Amygdala (tissue), 56 donors: ENCODE results near the gene SLC6A6.

Experiments used
- DNase-seq, 56 donors: peaks; one replicate each; lab custom pipeline; 2025; lab: John Stamatoyannopoulos, UW

The SLC6A6 gene

DNA sequence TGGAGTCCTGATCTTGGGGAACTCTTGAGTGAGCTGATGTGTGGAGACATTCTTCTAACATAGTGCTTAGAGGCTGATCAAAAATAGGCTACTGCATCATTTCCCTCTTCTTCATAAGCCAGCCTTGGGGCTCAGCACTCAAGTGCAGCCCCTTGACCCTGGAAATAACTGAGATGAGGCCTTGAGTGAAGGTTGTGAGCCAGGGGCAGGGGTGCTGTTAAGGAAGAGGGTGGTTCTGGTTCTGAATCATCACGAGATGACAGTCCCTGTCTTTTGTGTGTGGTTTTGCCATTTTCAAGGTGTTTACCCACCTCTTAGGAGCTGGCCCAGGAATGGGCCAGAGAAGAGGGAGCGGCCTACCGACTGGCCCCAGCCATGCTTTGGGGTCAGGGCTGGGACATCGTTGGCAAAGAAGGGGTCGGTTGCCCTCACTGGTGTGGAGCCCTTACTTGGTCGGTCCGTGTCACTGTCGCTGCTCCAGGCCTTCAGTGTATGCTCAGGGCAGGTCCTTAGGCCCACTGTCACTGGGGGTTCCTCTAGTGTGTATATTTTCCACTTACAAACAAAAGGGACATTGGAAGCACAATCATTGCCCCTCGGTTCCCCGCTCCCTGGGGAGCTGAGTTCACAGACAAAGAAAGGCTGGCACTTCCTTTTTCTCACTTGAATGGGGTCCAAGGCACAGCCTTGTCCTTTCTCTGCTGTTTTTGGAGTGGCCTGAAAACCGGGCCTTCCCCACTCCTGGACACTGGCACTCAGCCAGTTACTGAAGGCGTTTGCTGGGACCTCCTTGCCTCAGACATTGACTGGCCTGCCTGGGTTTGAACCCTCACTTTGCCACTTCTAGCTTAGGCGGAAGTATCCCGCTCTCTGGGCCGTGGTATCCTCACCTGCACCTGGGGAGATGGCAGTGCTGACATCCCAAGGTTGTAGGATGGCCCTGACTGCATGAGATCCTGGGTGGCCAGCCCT, 46.6 kb downstream of the SLC6A6 start:
- DNase-seq, result peak in 2 of 56 donors; percentile 21 to 43

DNA sequence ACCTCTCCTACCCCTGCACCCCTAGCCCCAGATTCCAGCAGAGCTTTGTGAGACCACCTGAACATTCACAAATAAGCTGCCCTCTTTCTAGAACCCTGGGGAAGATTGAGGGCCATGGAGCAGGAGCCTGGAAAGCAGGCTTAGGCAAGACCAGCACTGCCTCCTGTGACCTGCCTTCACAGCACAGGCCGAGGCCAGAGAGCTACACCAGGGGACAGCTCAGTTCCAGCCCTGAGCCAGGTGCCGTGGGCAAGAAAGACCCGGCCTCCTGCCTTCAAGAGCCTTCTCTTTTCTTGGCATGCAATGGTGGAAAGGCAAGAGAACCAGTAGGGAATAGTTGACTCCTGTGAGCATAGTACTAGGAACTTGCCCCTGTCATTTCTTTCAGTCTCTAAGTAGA, 48.1 kb downstream of the SLC6A6 start:
- no peak for DNase-seq

DNA sequence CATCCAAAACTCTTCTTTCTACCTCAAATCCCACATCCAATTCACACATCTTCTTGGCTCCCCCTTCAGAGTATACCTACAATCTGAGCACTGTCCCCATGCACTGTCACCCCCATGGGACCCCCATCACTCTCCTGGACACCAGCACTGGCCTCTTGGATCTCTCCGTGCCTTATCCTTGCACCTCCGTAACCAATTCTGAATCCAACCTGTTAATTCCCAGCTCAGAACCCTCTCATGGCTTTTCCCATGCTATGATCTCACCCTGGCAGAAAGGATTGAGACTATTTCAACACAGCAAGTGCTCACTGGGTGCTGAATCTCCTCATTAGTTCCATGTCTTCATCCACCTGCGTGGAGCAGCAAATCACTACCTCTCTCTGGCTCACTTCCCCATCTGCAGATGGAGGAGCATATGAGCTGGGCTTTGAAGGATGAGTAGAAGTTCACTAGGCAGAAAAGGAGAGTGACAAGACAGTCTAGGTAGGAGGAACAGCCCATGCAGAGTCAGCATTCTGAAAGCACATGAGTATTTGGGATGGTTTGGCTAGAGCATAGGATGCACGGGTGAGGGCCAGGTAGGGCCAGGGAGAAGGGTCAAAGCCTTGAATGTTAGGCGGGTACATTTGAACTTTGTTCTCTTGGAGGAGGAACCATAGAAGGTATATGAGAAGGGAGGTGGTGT, 48.7 kb downstream of the SLC6A6 start:
- no peak for DNase-seq

DNA sequence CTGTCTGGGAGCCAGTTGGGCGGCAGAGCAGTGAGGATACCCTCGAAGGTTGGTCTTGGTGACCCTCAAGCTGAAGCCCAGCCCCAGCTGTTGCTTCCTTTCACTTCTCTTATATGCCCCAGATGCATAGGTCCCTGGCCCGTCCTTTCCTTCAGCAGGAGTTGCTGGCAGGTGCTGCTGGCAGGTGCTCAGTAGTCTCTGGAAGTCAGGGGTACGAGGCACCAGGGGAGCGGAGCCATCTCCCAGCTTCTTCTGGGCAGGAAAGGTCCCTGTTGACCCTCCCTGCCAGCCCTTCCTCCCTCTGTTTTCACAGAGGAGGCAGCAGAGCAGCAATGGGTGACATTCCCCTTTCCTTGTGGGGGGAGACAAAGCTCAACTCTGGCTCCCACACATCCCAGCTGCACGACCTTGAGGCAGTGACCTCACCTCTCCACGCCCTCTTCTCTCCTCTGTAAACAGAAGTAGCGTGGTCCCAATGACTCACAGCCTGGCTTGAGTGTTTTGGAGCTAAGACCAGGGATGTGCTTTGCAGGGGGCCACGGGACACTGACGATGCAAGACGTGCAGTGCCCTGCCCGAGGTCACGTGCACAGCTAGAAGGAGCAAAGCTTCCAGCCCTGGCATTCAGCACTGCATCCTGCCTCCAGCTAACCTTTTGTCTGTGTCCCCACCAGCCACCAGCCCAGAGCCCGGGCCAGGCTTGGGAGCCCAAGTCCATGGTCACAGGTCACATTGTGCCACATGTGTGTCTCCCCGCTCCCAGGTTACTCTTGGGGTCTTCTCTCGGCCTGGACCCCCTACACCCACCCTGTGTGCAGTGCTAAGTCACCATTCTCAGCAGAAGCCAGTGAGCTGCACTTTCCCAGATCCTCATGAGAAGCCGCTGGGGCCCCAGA, 49.7 kb downstream of the SLC6A6 start:
- DNase-seq, result peak in 13 of 56 donors; percentile 15 to 79 (median 36)

DNA sequence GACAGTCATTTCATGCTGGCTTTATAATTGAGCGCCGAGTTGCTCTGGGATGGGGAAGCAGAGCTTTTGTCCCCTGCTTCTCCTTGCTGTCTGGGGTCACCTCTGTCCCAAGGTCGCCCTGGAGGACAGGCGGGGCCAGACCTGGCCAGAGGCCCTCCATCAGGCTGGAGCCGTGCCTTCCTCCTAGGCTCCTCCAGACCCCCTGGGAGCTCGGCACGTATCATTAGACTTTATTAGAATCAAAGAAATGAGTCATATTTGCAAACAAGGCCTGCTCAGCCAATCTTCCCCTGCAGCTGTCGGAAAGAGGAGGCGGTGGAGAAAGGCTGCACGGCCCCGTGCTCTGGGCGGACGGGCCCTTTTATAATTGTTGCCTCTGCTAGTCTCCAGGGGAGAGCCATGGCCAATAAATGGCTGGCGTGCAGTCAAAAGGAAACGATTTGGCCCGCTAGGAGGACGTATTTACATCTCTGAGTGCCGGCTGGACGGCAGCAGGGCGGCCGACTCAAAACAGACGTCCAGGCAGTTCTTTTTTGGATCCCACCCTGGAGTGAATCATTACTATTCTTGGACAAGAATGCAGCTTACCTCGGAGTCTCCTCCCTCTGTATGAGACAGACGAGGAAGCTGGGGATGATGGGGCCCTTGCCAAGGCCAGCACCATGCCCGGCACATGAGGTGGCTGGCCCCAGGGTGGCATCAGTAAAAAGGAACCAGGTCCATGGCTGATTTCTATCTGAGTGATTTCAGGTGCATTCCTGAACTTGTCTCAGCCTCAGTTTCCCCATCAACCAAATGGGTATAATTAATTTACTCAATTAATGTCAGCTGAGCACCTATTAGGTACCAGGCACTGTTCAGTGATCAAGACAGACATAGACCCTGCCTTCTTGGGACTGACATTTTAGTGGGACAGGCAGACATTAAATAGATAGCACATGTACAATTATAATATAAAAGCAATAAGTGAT, 50.6 kb downstream of the SLC6A6 start:
- DNase-seq, result peak in 52 of 56 donors; percentile 25 to 89 (median 70)

DNA sequence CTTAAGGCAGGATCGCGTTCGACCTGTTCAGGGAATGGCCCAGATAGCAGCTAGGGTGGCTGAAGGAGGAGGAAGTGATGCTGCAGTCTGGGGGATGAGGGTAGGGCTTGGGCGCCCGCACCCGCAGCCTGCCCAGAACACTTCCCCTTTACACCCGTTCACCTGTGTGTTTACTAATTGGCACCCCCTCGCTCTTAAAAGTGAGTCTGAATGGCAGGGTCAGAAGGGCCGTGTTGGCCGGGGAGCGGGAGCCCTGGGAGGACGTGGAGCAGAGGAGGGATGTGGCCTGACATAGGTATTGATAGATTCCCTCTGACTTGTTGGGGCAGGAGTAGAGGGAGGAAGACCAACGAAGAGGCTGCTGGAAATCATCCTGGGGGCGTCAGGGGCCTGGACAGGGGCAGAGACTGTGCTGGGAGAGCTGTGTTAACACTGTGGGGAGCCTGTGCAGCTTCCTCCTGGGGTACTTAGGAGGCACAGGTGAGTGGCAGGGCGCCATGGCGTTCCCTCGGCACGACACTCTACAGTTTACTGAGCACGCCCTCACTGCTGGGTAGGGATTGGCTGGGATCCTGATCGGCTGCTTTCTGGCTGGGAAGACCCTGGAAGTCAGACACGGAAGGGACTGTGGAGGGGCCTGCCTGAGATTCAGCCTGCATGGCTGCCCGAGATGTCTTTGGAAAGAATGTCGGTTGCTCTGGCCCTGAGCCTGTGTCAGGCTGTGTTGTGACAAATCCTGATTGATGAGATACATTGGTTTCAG, 51.7 kb downstream of the SLC6A6 start:
- peak in 1 of 56 donors; percentile 10 for DNase-seq

DNA sequence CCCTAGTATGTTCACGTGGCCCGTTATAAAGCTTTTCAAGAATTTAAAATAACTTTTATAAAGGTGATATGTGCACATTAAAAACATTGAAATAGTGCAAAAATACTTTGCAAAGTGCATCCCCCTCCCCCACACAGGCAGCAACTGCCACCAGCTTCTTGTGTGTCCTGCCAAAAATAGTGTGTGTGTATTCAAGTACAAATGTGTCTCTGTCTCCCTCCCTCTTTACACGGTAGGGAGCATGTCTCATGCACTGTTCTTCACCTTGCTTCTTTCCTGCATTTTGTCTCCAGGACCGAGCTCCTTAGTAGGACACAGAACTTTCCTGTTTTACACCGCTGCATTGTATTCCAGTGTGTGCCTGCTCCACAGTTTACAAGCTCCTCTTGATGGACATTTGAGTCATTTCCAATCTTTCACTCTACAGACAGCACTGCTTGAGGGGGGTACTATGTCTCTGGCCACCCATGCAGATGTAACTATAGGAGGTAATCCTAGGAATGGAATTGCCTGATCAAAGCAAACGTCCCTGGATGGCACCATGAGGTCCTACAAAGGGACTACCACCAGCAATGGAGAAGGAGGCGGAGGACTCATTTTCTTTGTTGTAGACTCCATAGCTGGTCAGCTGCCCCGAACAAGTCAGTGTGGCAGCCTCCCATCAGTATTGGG, 52.4 kb downstream of the SLC6A6 start:
- no peak for DNase-seq

DNA sequence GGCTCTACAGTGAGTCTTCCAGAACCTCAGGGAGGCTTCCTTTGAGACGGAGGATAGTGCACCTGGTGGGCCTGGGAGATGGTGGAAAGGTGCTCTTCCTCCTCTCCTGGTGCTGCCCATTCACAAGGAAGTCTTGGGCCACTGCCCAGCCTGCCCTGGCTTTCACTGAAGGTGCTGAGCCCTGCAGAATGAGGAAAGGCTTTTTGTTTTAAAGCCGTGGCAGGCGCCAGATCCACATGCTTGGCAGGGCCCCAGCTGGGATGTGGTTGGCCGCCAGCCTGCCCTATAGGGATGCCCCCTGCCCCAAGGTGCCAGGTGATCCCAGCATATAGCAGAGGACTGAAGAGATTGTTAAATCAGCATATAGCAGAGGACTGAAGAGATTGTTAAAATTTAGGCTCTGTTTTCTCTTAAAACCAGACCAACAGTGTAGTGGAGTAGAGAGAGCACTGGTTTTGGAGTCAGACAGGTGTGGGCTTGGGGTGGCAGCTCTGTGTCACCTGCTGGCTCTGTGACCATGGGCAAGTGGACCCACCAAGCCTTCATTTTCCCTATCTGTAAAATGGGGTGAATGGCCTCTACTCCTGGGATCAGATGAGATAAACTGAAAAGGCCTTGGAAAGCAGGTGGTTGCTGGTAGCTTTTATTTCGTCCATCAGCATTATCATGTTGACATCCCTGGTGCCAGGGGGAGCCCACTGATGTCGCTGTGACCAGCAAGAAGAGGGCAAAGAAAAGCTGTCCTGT, 53.3 kb downstream of the SLC6A6 start:
- DNase-seq, result peak in 13 of 56 donors; percentile 8 to 45 (median 31)

DNA sequence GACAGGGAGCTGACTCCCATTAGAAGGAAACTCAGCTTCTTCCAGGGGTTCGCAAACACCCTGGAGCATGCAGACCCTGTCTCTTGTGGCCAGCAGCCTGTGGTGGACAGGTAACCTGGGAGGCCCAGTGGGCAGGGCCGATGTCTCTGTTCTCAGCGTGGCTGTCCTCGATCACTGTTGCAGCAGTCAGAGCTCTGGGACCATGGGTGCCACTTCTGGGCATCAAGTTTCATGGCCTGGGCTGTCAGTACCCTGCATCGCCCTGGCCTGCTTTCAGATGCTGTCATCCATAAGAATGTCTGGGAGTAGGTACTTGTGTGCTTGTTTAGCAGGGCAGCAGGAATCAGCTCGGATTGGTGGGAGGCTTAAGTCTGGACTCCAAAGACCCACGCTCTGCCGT, 54.4 kb downstream of the SLC6A6 start:
- DNase-seq, result no peak

DNA sequence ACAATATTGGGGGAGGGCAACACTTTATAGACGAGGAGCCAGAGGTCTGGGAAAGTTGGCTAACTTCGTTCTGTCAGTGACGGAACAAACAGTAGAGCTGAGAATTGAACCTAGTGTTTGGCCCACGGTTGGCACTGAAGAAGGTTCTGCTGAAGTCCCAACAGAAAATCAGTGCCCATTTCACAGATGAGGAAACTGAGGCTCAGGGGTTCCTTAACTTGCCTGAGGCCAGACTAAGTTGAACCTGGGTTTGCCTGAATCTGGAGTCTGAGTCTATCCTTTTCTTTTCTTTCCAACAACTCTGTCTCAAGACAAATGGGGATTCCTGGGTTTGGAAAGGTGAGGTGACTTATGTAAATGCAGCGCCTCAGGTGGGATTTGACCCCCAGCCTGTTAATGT, 55.1 kb downstream of the SLC6A6 start:
- no peak for DNase-seq

DNA sequence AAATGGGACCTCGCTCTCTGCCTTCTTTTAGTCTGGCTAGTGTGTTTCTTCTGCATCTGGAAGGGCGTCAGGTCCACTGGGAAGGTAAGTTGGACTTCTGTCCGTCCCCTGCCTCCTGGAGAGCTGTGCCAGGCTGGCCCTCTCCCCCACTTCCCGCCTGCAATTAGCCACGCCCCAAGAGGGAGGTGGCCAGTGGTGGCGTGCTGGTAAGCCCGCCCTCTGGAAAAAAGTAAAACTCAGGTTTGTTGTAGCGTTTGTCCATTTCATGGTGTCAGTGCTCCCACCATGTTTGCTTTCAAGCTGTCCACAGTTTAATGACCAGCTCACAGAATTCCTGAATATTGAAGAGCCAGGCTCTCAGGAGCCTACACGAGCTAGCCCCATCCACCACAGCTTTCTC, 55.6 kb downstream of the SLC6A6 start:
- no peak for DNase-seq

DNA sequence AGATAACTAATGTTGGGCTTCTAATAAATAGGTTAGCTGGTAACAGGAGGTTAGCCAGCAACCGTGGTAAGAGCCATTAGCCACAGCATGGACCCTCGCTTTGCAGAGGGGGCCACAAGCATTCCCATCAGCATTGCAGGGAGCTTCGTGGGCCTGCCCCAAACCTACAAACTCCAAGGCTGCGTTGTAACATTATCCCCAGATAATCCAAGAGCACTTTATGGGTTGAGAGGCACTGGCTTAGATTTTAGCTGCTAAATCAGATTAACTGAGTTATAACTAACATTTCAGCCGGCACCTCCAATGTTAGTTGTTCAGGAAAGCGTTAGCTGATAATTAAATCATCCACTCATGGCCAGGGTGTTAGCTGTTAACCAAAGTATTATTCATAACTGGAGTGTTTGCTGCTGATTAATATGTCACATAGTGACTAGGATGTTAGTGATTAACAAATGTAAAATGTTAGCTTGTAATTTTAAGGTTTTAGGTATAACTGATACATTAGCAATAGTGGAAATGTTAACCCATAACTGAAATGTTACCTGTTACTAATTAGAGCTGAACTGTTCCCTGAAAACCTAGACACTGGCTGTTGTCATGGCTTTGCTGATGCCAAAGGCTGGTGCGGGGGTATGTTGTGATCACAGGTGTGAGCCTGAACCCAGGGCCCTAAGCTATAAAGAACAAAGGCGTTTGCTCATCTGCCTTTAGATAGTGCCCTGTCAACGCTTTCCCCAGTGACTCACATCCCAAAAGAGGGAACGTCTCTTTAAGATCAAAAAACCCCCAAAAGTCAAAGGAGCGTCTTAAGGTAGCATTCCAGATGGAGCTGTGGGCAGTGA, 56.2 kb downstream of the SLC6A6 start:
- no peak for DNase-seq

DNA sequence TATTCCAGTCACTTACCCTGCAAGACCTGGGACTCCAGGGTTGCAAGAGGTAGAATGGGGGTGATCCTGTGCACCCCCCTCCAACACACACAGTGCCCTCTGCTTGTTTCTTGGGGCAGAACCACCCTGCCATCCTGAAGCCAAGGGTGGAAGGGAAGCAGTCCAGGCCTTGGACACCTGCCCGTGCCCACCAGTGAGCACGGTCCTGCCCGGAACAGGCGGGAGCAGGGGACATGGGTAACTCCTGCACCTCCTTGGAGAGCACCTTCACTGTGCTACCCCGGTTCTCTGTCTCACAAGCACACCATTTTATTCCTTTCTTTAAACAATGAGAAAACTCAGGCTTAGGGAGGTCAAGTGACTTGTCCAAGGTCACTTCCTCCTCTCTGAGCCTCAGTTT, 57.0 kb downstream of the SLC6A6 start:
- DNase-seq, result no peak

DNA sequence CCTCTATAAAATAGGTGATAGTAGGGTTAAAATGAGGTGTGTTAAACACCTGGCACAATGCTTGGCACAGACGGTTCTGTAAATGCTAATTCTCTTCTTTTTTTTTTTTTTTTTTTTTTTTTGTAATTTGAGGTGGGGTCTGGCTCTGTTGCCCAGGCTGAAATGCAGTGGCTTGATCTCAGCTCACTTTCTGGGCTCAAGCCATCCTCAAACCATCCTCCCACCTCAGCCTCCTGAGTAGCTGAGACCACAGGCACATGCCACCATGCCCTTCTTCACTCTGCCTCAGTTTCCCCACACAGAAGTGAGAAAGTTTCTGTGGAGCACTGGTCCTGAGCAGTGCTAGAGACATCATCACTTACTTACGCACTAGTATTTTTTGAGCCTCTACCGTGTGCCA, 57.4 kb downstream of the SLC6A6 start:
- DNase-seq, result no peak

DNA sequence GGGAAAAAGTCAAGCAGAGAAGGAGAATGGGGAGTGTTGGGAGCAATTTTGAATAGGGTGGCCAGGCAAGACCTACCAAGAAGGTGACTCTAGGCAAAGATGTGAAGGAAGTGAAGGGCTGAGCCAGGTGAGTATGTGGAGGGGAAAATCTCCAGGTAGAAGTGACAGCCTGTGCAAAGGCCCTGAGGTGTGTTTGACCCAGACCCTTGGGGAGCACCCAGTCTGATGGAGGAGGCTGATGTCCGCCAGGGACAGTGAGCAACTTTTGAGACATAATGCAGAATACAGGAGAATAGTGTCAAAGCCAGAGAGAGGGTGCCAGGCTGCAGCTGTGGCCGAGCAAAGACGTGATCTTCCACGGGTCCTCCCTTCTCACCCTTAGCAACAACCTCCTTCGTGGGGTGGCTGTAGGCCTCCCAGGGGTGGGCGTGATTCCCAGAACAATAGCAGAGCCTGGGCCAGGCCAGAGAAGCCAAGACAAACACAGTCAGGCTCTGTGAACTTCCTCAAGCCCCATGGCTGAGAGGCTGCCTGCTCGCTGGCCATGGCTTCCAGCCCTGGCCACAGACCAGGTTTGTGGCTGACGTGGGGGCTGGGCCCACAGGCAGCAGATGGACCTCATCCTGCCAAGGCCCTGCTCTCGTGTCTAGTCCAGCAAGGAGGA, 58.1 kb downstream of the SLC6A6 start:
- DNase-seq, result peak in 50 of 56 donors; percentile 20 to 88 (median 62)
